PFSK-1 (cell line): ENCODE measurements around the gene CNOT8.

Source experiments
- FOXP2 ChIP-seq: optimal IDR thresholded peaks from 2 replicates; pipeline ENCODE3; 2011; ENCODE audit warnings: borderline replicate concordance, control low read depth, inconsistent platforms; ENCODE audit not compliant: insufficient read depth; ENCODE audit errors: extremely low read length, extremely low read depth
- POLR2AphosphoS5 ChIP-seq: IDR thresholded peaks from 2 replicates; pipeline ENCODE4 v1.6.1; 2012; ENCODE audit warnings: low read depth, mild to moderate bottlenecking, control low read depth, low read length, moderate library complexity
- TAF1 ChIP-seq: IDR thresholded peaks from 2 replicates; pipeline ENCODE4 v1.6.1; 2012; ENCODE audit warnings: low read length, control low read depth, borderline replicate concordance; ENCODE audit not compliant: insufficient read depth
- TF ChIP-seq, protein P1 (sequence below), 2 experiments: IDR thresholded peaks; 2 replicates each; pipeline versions ENCODE4 v1.6.1 to v1.8.0; 2011 to 2012; ENCODE audit warnings: low read depth in 2 of 2, low read length in 2 of 2, control low read depth in 1 of 2, inconsistent platforms in 1 of 2, mild to moderate bottlenecking in 1 of 2, moderate library complexity in 1 of 2; ENCODE audit not compliant: insufficient read depth in 1 of 2

GRCh38 chr5:154819546-154819945, 38.9 kb upstream of the CNOT8 start:
- TF ChIP-seq, protein P1, sequence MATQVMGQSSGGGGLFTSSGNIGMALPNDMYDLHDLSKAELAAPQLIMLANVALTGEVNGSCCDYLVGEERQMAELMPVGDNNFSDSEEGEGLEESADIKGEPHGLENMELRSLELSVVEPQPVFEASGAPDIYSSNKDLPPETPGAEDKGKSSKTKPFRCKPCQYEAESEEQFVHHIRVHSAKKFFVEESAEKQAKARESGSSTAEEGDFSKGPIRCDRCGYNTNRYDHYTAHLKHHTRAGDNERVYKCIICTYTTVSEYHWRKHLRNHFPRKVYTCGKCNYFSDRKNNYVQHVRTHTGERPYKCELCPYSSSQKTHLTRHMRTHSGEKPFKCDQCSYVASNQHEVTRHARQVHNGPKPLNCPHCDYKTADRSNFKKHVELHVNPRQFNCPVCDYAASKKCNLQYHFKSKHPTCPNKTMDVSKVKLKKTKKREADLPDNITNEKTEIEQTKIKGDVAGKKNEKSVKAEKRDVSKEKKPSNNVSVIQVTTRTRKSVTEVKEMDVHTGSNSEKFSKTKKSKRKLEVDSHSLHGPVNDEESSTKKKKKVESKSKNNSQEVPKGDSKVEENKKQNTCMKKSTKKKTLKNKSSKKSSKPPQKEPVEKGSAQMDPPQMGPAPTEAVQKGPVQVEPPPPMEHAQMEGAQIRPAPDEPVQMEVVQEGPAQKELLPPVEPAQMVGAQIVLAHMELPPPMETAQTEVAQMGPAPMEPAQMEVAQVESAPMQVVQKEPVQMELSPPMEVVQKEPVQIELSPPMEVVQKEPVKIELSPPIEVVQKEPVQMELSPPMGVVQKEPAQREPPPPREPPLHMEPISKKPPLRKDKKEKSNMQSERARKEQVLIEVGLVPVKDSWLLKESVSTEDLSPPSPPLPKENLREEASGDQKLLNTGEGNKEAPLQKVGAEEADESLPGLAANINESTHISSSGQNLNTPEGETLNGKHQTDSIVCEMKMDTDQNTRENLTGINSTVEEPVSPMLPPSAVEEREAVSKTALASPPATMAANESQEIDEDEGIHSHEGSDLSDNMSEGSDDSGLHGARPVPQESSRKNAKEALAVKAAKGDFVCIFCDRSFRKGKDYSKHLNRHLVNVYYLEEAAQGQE (IDR thresholded peaks at IDR 0.05; ENCODE audit: insufficient read depth in 1 of 2, low read depth in 2 of 2, low read length in 2 of 2): no peak
- TF ChIP-seq POLR2AphosphoS5: no peak
- TF ChIP-seq TAF1: no peak
- TF ChIP-seq FOXP2: no peak
